Panc1 (cell line): Measurements from ENCODE around the gene FCN2. TPM values are rescaled to one million over a fixed set of nuclear protein-coding genes. Genes with fewer than 3 reads are reported as not detected.

ENCODE experiments used
- ATAC-seq: fragments of 200-7000 bp; cut with Tn5 transposase; 2 replicates; pipeline ENCODE4 v1.9.1; 2020; ENCODE audit warnings: mild to moderate bottlenecking, moderate library complexity
- BruUV-seq: library from RNA; stranded (reverse); fragments of 400-500 nt; replicated peaks from 2 replicates; lab custom pipeline; 2021; lab: Mats Ljungman, UMichigan
- CTCF ChIA-PET: fragments of 300-600 bp; sonication (Branson Sonifier 250); formaldehyde crosslinking; loops from one replicate; lab custom pipeline; 2022; ENCODE audit warnings: antibody characterized with exemption; lab: Charles Lee
- POLR2A ChIA-PET: fragments of 300-600 bp; sonication (Branson Sonifier 250); formaldehyde crosslinking; loops from one replicate; lab custom pipeline; 2022; ENCODE audit warnings: antibody characterized with exemption; lab: Charles Lee
- DNase-seq: peaks from one replicate; pipeline ENCODE4 v3.0.0-alpha.2; 2010; ENCODE audit warnings: low read depth, low spot score
- H3K27ac ChIP-seq: 2 replicates; pipeline ENCODE4 v1.5.1; 2011; ENCODE audit warnings: mild to moderate bottlenecking, low read length, inconsistent platforms
- H3K27me3 ChIP-seq: fragments of 200-500 bp; sonication (Bioruptor generic); 2 replicates; pipeline ENCODE4 v1.6.0; 2014; ENCODE audit warnings: low read length, inconsistent platforms; ENCODE audit not compliant: control insufficient read depth, insufficient read depth
- H3K36me3 ChIP-seq: fragments of 200-500 bp; sonication (Bioruptor generic); 2 replicates; pipeline ENCODE4 v1.5.1; 2014; ENCODE audit warnings: inconsistent platforms, mild to moderate bottlenecking, low read length, moderate library complexity; ENCODE audit not compliant: control insufficient read depth, insufficient read depth
- H3K4me1 ChIP-seq: 2 replicates; pipeline ENCODE4 v1.5.1; 2011; ENCODE audit warnings: inconsistent platforms, mild to moderate bottlenecking, low read length, moderate library complexity; ENCODE audit not compliant: control insufficient read depth, insufficient read depth
- H3K4me3 ChIP-seq, 2 experiments: 2 replicates each; pipeline ENCODE4 v1.5.1; 2011 to 2012; ENCODE audit warnings: low read depth in 2 of 2, low read length in 2 of 2, mild to moderate bottlenecking in 2 of 2, inconsistent platforms in 1 of 2, moderate library complexity in 1 of 2
- H3K9me3 ChIP-seq: fragments of 200-500 bp; sonication (Bioruptor generic); 2 replicates; pipeline ENCODE4 v1.5.1; 2014; ENCODE audit warnings: low read depth, mild to moderate bottlenecking, inconsistent platforms, low read length, moderate library complexity; ENCODE audit not compliant: control insufficient read depth, insufficient read depth
- CTCF ChIP-seq: fragments of 450-650 bp; IDR thresholded peaks from 2 replicates; pipeline ENCODE4 v1.5.1; 2017; ENCODE audit warnings: mild to moderate bottlenecking
- POLR2AphosphoS5 ChIP-seq: IDR thresholded peaks from 2 replicates; pipeline ENCODE4 v1.6.1; 2012; ENCODE audit warnings: mild to moderate bottlenecking, low read depth, low read length, moderate library complexity
- REST ChIP-seq, 2 experiments: IDR thresholded peaks; 2 replicates each; pipeline ENCODE4 v1.6.1; 2011 to 2012; ENCODE audit warnings: low read depth in 2 of 2, control low read depth in 1 of 2, low read length in 1 of 2, mild to moderate bottlenecking in 1 of 2, moderate library complexity in 1 of 2; ENCODE audit not compliant: insufficient read depth in 1 of 2
- SIN3A ChIP-seq: IDR thresholded peaks from 2 replicates; pipeline ENCODE4 v1.6.1; 2012; ENCODE audit warnings: low read depth, mild to moderate bottlenecking, low read length, moderate library complexity, borderline replicate concordance; ENCODE audit not compliant: insufficient read depth
- TCF7L2 ChIP-seq: IDR thresholded peaks from 2 replicates; pipeline ENCODE4 v1.6.1; 2011; ENCODE audit warnings: mild to moderate bottlenecking, low read depth, low read length, inconsistent platforms
- in situ Hi-C: cut with HindIII; loops from 2 replicates; pipeline ENCODE4 v1.10.0; 2016; ENCODE audit warnings: low sequenced_read_pairs, low pct_unique_long_range_greater_than_20kb
- intact Hi-C: fragments of 100-400 bp; cut with micrococcal nuclease; formaldehyde crosslinking; loops from one replicate; pipeline ENCODE4 v1.10.0; 2022; ENCODE audit not compliant: unreplicated experiment
- total RNA-seq: library from RNA; stranded (reverse); gene quantifications from one replicate; pipeline ENCODE4 v1.2.1, GENCODE V29; 2021; ENCODE audit not compliant: unreplicated experiment

FCN2 gene
- total RNA-seq, 1 experiment from 2014 or later: not detected

- DNase-seq (no peak), ATAC-seq (no peak)
- TF ChIP-seq SIN3A: no peak
- no peak for TF ChIP-seq TCF7L2
- no peak for TF ChIP-seq REST (IDR thresholded peaks at IDR 0.05; ENCODE audit: insufficient read depth in 1 of 2, low read depth in 2 of 2, low read length in 1 of 2)
- TF ChIP-seq CTCF: no peak
- TF ChIP-seq POLR2AphosphoS5: no peak
- BruUV-seq: no TSS peak
- Histone ChIP-seq H3K4me1 (no peaks in the 10 kb centered on the region), H3K4me3 (no peak overlapping the region), H3K36me3 (no peaks in the 10 kb centered on the region), H3K27ac (no peak overlapping the region), H3K9me3 (no peaks in the 10 kb centered on the region), H3K27me3 (peaks cover 3% of the 10 kb centered on the region; the same call in 1 of the 2 replicates)
- intact Hi-C loops: no loop called here
- CTCF ChIA-PET: no interaction called here
- in situ Hi-C loops: no loop called here
- POLR2A ChIA-PET: no interaction called here
Measured at GRCh38 chr9:134935056-134935640, 54.5 kb downstream of the FCN2 start.

GRCh38 chr9:134935701-134936345, 55.2 kb downstream of the FCN2 start:
- no peak for TF ChIP-seq CTCF
- TF ChIP-seq TCF7L2: no peak
- no peak for TF ChIP-seq POLR2AphosphoS5
- TF ChIP-seq SIN3A: no peak
- no peak for TF ChIP-seq REST (IDR thresholded peaks at IDR 0.05; ENCODE audit: insufficient read depth in 1 of 2, low read depth in 2 of 2, low read length in 1 of 2)
- Histone ChIP-seq H3K9me3 (no peaks in the 10 kb centered on the region), H3K27ac (no peak overlapping the region), H3K4me1 (no peaks in the 10 kb centered on the region), H3K4me3 (no peak overlapping the region), H3K36me3 (no peaks in the 10 kb centered on the region), H3K27me3 (peaks cover 3% of the 10 kb centered on the region; the same call in 1 of the 2 replicates)
- in situ Hi-C loops (no loop called here), intact Hi-C loops (no loop called here)
- POLR2A ChIA-PET: no interaction called here
- DNase-seq (no peak), ATAC-seq (no peak)
- CTCF ChIA-PET: no interaction called here
- no TSS peak for BruUV-seq
